Retinal pigment epithelial cell (primary cell): ENCODE measurements around the gene ITFG1.
"Not testable (repeated sequence)": the region's sequence is repeated elsewhere in the genome, so short reads cannot be mapped to it uniquely, and the experiment has no call there.

Experiments used
- DNase-seq: peaks from one replicate; pipeline ENCODE4 v3.0.0-alpha.2; 2010; ENCODE audit warnings: low read depth
- H3K4me3 ChIP-seq: 2 replicates; pipeline ENCODE4 v1.5.1; 2011; ENCODE audit warnings: mild to moderate bottlenecking, low read length, control low read depth, moderate library complexity
- CTCF ChIP-seq: conservative IDR thresholded peaks from 2 replicates; pipeline ENCODE4 v1.5.1; 2011; ENCODE audit warnings: low read depth, low read length, control low read depth, inconsistent platforms

ITFG1 gene

GRCh38 chr16:47211218-47211617, 249.6 kb downstream of the ITFG1 start:
- H3K4me3 ChIP-seq = no peak overlapping the region
- no peak for DNase-seq
- no peak for TF ChIP-seq CTCF

- no peak for TF ChIP-seq CTCF
- no peak for DNase-seq
- no peak overlapping the region for H3K4me3 ChIP-seq
Observed at GRCh38 chr16:47204736-47205504, 255.9 kb downstream of the ITFG1 start.

GRCh38 chr16:47203433-47203832, 257.4 kb downstream of the ITFG1 start:
- not testable (repeated sequence) for H3K4me3 ChIP-seq, DNase-seq

- TF ChIP-seq CTCF = no peak
- DNase-seq = no peak
- H3K4me3 ChIP-seq = no peak overlapping the region
Observed at GRCh38 chr16:47198180-47198575, 262.7 kb downstream of the ITFG1 start.

GRCh38 chr16:47197536-47198179, 263.2 kb downstream of the ITFG1 start:
- no peak for DNase-seq
- no peak for TF ChIP-seq CTCF
- H3K4me3 ChIP-seq = no peak overlapping the region

- TF ChIP-seq CTCF = no peak
- no peak overlapping the region for H3K4me3 ChIP-seq
- no peak for DNase-seq
Observed at GRCh38 chr16:47196457-47196856, 264.4 kb downstream of the ITFG1 start.

- TF ChIP-seq CTCF = no peak
- no peak overlapping the region for H3K4me3 ChIP-seq
- DNase-seq = no peak
Observed at GRCh38 chr16:47182318-47182717, 278.5 kb downstream of the ITFG1 start.

- H3K4me3 ChIP-seq, DNase-seq: not testable (repeated sequence)
Observed at GRCh38 chr16:47181066-47181465, 279.8 kb downstream of the ITFG1 start.
